Thymus (tissue), 11 donors: ENCODE data around the gene GPR146. TPM values are rescaled to one million over a fixed set of nuclear protein-coding genes. Genes with fewer than 3 reads are reported as not detected.
A peak's percentile ranks its signal among the peaks of the same experiment; 100 is the strongest.

Experiments used
- DNase-seq, 9 donors: peaks; one replicate each; pipeline ENCODE4 v3.0.0-alpha.2; 2013; ENCODE audit warnings: low spot score in 9 of 9, low read depth in 6 of 9, missing footprints in 1 of 9
- H3K27ac ChIP-seq, 2 donors: one replicate each; pipeline ENCODE4 v1.5.1; 2013; ENCODE audit warnings: control low read depth in 1 of 2, low read depth in 1 of 2, low read length in 1 of 2, mild to moderate bottlenecking in 1 of 2, moderate library complexity in 1 of 2
- H3K27me3 ChIP-seq, 2 donors: one replicate each; pipeline ENCODE4 v1.5.1; 2013; ENCODE audit warnings: low read length in 1 of 2; ENCODE audit not compliant: control insufficient read depth in 2 of 2, insufficient read depth in 1 of 2
- H3K36me3 ChIP-seq, 2 donors: one replicate each; pipeline ENCODE4 v1.5.1; 2013; ENCODE audit warnings: low read length in 1 of 2, mild to moderate bottlenecking in 1 of 2, moderate library complexity in 1 of 2; ENCODE audit not compliant: control insufficient read depth in 2 of 2, insufficient read depth in 2 of 2
- H3K4me1 ChIP-seq, 2 donors: one replicate each; pipeline ENCODE4 v1.5.1; 2013; ENCODE audit warnings: low read length in 2 of 2; ENCODE audit not compliant: control insufficient read depth in 2 of 2, insufficient read depth in 2 of 2
- H3K4me3 ChIP-seq, 2 donors: one replicate each; pipeline ENCODE4 v1.5.1; 2013; ENCODE audit warnings: low read length in 2 of 2, control low read depth in 1 of 2, mild to moderate bottlenecking in 1 of 2
- H3K9me3 ChIP-seq, 2 donors: one replicate each; pipeline ENCODE4 v1.5.1; 2013; ENCODE audit warnings: low read length in 1 of 2, mild to moderate bottlenecking in 1 of 2; ENCODE audit not compliant: control insufficient read depth in 2 of 2, insufficient read depth in 1 of 2
- WGBS: extraction: QIAGEN DNeasy Blood & Tissue Kit; methylation state at CpG from one replicate; pipeline ENCODE4 v1.1.7; 2013; 5-methylcytosine and 5-hydroxymethylcytosine counted together
- polyA plus RNA-seq: library from polyadenylated mRNA; stranded (reverse); fragments of 200-250 nt; gene quantifications from one replicate; pipeline ENCODE4 v1.2.3, GENCODE V29; 2013
- total RNA-seq: library from RNA; stranded (reverse); fragments of 120-200 nt; gene quantifications from one replicate; pipeline ENCODE4 v1.2.4, GENCODE V29; 2013
- donor health status: healthy.

Gene GPR146
- total and polyA plus RNA-seq, 2 donors, result 2.7 to 12.6 TPM

DNA sequence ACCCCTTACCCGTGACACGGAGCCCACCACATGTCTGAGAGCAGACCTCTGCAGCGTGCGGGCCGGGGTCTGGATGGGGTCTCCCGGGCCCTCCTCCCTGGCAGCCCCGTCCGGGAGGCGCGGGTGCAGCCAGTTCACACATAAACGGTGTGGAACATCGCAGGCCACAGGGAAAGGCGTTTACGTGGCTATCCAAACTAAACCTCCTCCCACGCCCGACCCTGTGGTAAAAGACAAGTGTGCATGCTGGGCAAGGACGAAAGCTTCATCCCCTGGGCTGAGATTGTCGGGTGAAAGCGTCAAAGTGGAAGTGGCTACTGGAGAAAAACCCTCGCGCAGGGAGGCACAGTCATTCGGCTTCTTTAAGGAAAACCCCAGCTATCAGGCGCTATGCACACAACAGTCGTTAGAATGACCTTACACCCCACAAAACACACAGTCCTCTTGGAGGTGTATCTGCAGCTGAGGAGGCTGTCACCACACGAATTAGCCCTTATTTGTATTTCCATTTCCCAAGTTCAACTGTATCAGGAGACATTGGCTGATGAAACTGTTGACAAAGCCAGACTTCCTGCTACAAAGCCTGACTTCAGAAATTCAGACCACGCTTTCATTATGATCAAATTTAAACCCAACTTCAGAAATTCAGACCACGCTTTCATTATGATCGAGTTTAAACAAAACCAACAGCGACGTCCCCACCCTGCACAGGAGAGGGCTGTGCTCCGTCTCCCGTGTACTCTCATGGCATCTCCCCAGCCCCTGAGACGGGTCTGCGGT, 58.9 kb downstream of the GPR146 start:
- H3K27me3 ChIP-seq, result no peaks in the 10 kb centered on the region
- no peak for DNase-seq
- WGBS, result 94% methylated on average over 34 of the region's 34 CpGs

GRCh38 chr7:1103789-1104515, 59.6 kb downstream of the GPR146 start:
- DNase-seq, result no peak
- no peak overlapping the region for H3K4me3 ChIP-seq
- no peaks in the 10 kb centered on the region for H3K27me3 ChIP-seq
- 95% methylated on average over 21 of the region's 21 CpGs for WGBS
- no peaks in the 10 kb centered on the region for H3K36me3 ChIP-seq
- H3K9me3 ChIP-seq, result no peaks in the 10 kb centered on the region
- peaks cover 0 to 46% of the 10 kb centered on the region in 2 donors for H3K4me1 ChIP-seq
- peak overlapping the region; percentile 4 to 43 for H3K27ac ChIP-seq

More for the DNA sequence above, 58.9 kb downstream of the GPR146 start:
- Histone ChIP-seq H3K9me3 (peaks cover 0 to under 1% of the 10 kb centered on the region in 2 donors), H3K36me3 (no peaks in the 10 kb centered on the region), H3K27ac (peak overlapping the region in 1 of 2 donors; percentile 43), H3K4me1 (peaks cover 0 to 46% of the 10 kb centered on the region in 2 donors), H3K4me3 (no peak overlapping the region)

DNA sequence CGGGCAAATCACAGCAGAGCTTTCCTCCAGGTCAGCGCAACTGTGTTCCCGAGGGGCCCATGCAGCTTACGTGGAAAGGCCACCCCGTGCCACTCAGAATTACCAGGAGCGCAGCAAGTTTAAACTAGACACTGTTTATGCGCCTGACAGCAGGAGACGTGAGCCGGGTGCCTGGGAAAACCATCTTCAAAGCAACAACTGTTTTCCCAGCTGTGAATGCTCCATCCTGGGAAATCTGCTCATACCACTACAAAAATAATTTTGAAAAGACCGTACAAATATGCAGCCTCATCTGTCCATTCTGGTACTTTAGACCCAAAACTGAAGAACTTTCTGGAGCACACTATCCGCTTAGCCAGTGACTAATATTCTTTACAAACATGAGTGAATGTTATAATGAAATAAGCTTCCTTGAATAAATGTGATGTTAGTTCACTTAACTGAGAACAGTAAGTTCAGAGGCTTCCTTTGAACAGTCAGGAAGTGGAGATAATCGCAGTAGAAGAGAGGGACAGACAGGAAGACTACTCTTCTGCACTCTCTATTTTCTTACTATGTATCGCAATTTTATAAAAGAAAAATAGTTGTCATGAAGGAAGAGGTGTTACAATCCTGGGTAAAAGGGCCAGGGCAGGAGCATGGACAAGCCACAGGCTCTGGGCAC, 60.3 kb downstream of the GPR146 start:
- Histone ChIP-seq H3K4me1 (peaks cover 0 to 46% of the 10 kb centered on the region in 2 donors), H3K27me3 (no peaks in the 10 kb centered on the region), H3K9me3 (no peaks in the 10 kb centered on the region), H3K36me3 (no peaks in the 10 kb centered on the region), H3K4me3 (no peak overlapping the region), H3K27ac (no peak overlapping the region)
- DNase-seq, result peak in 1 of 9 donors; percentile 36
- 91% methylated on average over 13 of the region's 13 CpGs for WGBS

DNA sequence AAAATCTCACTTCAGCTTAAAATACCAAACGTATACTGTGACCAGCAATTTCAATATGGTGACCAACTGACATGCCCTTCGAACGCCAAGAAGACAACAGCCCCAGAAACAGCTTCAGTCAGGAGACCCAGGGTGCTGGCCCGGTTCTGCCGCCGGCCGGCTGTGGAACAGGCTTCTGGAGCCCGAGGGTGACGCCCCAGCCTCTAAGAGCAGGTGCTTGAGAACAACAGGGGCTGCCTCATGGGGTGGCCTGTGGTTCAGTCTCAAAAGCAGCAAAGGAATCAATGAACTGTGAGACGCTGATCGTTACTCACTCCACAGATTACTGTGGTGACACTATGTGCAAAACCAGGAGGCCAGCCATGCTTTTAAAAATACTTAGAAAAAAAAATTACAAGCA, 60.8 kb downstream of the GPR146 start:
- Histone ChIP-seq H3K4me1 (peaks cover 0 to 45% of the 10 kb centered on the region in 2 donors), H3K9me3 (no peaks in the 10 kb centered on the region), H3K27ac (no peak overlapping the region), H3K36me3 (no peaks in the 10 kb centered on the region), H3K27me3 (no peaks in the 10 kb centered on the region), H3K4me3 (no peak overlapping the region)
- 92% methylated on average over 11 of the region's 11 CpGs for WGBS
- DNase-seq, result no peak

DNA sequence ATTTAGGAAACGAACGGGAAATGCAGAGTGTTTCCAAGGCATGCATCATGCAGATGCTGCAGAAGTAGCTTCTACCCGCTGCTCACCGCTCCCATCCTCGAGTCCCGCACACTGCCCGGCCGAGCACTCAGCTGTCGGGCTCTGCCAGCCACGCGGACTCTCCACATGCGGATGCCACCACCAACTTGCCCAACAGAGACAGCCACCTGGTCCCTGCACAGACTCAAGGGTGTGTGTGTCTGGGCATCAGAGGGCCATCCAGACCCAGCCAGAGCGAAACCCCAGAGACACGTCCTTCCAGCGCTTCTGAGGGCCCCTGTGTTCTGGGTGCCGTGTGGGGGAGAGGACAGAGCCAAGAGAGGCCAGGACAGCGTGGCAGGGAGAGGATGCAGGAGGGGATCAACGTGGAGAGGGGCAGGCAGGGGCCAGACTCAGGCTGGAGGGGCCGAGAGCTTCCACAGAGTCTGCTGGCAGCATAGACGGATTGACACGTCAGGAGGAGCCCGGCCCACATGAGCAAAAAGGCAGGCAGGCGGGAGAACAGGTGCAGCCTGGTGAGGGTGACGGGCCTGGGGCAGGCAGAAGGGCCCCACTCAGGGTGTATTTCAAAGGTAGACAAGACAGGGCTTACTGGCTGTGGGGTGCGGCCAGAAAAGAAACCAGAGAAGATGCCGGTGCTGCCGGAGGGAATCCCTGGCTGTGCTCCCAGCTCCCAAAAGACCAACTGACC, 61.9 kb downstream of the GPR146 start:
- Histone ChIP-seq H3K4me1 (peaks cover 0 to 36% of the 10 kb centered on the region in 2 donors), H3K36me3 (no peaks in the 10 kb centered on the region), H3K9me3 (no peaks in the 10 kb centered on the region), H3K27ac (no peak overlapping the region), H3K27me3 (no peaks in the 10 kb centered on the region), H3K4me3 (no peak overlapping the region)
- peak in 1 of 9 donors; percentile 22 for DNase-seq
- 93% methylated on average over 27 of the region's 27 CpGs for WGBS

DNA sequence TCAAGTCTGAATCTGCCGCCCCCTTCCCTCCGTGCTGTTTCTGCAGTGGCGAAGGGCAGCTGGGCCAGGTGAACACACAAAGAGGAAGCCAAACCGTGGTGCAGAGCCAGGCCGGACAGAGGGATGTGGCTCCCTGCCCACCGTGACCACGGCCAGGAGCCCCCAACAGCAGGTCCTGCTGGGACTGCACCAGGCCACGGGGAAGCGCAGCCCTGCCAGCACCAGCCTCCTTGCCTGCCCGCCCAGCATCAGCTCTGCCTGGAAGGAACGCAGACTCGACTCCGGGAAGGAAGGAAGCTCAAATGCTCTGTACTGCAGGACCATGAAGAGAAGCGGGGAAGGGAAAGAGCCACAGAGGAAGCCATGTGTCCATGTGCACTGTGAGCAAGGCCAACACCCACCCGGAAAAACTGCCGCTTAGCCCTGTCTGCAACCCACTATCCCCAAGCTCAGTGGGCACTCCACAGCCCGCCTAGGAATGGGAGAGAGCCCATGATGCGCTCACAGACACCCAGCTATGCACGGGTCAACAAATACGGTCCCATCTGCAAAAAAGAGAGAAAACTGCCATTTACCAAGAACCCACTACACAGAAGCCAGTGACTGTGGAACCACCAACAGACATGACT, 62.6 kb downstream of the GPR146 start:
- H3K4me1 ChIP-seq, result peaks cover 0 to 31% of the 10 kb centered on the region in 2 donors
- no peak overlapping the region for H3K4me3 ChIP-seq
- no peaks in the 10 kb centered on the region for H3K9me3 ChIP-seq
- no peak overlapping the region for H3K27ac ChIP-seq
- 83% methylated on average over 20 of the region's 20 CpGs for WGBS
- H3K36me3 ChIP-seq, result no peaks in the 10 kb centered on the region
- no peak for DNase-seq
- no peaks in the 10 kb centered on the region for H3K27me3 ChIP-seq

- Histone ChIP-seq H3K27ac (no peak overlapping the region), H3K4me1 (peaks cover 0 to 31% of the 10 kb centered on the region in 2 donors), H3K36me3 (peaks cover 0 to 3% of the 10 kb centered on the region in 2 donors), H3K9me3 (no peaks in the 10 kb centered on the region), H3K27me3 (no peaks in the 10 kb centered on the region), H3K4me3 (no peak overlapping the region)
- DNase-seq, result no peak
- WGBS, result 76% methylated on average over 30 of the region's 30 CpGs
Observed at GRCh38 chr7:1108264-1108920, 64.0 kb downstream of the GPR146 start.
